GM19455 (cell line): ENCODE data around the gene TPCN1.

Experiments
- ATAC-seq: cut with Tn5 transposase; IDR thresholded peaks from one replicate; pipeline ENCODE4 v1.9.1; 2021; ENCODE audit not compliant: unreplicated experiment

The TPCN1 gene

GRCh38 chr12:113221181-113221996 is at the start of gene TPCN1:
TPCN1 (plus strand) TSS chr12:113221464; CDS start chr12:113226853, 5,389 bp downstream.
- ATAC-seq: peak; percentile 89

DNA sequence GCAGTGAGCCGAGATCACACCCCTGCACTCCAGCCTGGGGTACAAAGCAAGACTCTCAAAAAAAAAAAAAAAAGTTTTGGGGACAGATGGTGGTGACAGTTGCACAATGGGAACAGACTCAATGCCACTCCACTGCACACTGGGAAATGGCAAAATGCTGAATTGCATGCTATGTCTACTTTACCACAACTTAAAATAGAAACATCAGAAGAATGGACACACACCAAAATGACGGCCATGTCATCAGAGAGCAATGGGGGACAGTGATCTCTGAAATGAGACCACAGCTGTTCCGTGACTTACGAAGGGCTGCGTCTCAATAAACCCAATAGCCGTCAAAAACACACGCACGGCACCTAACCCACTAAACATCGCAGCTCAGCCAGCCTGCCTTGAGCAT is 49.7 kb upstream of the TPCN1 start:
- ATAC-seq: no peak

DNA sequence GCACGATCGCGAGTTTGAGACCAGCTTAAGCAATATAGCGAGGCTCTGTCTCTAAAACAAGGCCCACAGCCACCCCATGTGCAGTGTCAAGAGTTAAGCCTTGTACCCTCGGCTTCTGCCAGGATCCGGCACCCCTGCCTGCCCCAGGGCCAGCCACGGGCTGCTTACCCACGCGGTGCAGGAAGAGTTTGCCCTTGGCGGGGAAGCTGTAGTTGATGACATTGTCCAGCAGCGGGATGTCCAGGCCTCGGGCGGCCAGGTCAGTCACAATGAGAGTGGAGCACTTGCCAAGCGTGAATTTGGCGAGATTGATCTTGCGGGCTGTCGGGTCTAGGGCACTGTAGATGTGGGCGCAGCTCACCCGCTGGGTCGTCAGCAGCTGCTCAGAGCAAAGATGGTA is 49.1 kb upstream of the TPCN1 start:
- ATAC-seq: no peak

- ATAC-seq: no peak
These were observed 48.1 kb upstream of the TPCN1 start for GRCh38 chr12:113173081-113173698.

DNA sequence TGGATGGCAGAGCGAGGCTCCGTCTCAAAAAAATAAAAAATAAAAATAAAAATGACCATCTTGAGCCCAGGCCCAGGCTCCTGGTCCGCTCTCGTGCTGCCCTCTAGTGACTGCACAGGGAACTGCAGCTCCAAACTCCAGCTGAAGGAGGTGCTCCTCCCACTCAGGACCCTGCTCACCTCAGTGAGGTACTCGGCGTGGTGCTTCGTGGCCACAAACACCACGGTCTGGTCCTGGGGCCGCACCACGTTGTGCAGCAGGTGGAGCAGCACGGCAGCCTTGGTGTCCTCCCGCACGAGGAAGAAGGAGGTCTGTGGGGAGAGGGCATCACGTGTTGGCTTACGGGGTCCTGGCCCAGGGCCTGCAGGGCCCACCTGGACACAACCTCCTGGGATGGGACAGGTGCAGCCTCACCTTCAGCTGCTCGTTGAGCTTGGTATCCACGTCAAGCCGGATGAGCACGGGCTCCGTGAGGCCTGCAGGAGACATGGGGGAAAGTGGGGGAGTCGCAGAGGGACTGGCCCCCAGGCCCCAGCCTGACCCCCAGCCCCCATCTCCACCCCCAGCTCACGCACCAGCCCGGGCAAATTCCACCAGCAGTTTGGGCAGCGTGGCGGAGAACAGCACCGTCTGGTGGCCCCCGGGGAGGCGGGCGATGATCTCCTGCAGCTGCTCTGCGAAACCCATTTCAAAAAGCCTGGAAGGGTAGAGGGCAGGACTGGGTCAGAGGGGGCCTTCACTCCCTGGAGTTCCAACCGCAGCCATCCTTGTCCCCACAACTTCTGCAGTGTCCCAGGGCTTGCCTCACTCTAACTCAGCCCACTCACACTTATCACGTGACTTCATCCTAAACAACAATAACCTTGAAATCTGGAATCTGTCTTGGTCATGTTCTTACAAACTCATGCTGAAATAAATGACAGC is 46.5 kb upstream of the TPCN1 start:
- no peak for ATAC-seq

GRCh38 chr12:113179023-113179422 is 42.2 kb upstream of the TPCN1 start:
- no peak for ATAC-seq

DNA sequence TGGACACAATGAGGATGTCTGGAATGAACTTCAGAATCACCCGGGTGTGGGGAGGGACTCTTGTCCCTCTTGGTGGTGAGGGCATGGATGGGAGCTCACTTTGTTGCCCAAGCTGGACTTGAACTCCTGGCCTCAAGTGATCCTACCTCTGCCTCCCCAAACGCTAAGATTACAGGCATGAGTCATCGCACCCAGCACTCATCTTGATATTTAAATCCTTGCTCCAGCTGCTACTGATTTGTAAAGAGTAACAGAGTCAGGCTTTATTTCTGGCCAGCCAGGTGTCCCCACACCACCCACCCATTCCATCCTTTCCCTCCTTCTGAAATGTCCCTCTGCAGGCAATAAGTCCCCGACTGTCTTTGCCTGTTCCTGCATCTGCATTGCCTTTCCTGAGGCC is 40.9 kb upstream of the TPCN1 start:
- ATAC-seq: no peak

GRCh38 chr12:113181975-113182374 is 39.3 kb upstream of the TPCN1 start:
- no peak for ATAC-seq

DNA sequence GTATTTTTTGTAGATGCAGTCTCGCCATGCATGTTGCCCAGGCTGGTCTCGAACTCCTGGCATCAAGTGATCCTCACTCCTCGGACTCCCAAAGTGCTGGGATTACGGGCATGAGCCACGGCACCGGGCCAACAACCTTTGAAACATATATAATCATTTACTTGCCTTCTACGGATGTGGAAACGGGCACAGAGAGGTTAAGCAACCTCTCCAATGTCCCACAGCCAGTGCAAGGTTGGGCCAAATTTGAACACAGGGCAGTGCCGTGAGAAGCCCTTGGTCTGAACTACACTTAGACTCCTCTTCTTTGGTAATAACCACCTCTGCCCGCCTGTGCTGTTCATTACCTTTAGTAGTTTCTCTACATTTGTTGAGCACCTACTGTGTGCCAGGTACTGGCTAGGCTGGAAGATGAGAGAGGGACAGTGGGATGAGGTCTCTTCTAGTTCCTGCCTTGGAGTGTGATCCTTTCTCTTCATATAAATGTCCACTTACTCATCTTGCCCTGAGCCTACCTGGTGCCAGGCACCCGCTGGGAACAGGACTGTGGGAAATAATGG is 38.2 kb upstream of the TPCN1 start:
- ATAC-seq: no peak

GRCh38 chr12:113184098-113184899 is 37.0 kb upstream of the TPCN1 start:
- ATAC-seq: peak; percentile 50

DNA sequence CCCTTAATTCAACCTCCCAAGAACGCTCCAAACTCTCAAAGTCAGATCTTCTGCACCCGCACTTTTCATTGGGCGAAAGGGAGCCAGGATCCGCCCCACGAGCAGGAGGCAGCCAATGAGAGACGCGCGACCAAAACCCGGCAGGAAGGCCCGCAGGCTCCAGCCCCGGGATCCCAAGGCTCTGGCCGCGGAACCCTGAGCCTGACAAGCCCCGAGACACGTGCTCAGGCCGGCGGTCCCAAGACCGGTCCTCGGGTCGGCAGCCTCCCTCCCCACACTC is 36.4 kb upstream of the TPCN1 start:
- ATAC-seq: peak; percentile 78

DNA sequence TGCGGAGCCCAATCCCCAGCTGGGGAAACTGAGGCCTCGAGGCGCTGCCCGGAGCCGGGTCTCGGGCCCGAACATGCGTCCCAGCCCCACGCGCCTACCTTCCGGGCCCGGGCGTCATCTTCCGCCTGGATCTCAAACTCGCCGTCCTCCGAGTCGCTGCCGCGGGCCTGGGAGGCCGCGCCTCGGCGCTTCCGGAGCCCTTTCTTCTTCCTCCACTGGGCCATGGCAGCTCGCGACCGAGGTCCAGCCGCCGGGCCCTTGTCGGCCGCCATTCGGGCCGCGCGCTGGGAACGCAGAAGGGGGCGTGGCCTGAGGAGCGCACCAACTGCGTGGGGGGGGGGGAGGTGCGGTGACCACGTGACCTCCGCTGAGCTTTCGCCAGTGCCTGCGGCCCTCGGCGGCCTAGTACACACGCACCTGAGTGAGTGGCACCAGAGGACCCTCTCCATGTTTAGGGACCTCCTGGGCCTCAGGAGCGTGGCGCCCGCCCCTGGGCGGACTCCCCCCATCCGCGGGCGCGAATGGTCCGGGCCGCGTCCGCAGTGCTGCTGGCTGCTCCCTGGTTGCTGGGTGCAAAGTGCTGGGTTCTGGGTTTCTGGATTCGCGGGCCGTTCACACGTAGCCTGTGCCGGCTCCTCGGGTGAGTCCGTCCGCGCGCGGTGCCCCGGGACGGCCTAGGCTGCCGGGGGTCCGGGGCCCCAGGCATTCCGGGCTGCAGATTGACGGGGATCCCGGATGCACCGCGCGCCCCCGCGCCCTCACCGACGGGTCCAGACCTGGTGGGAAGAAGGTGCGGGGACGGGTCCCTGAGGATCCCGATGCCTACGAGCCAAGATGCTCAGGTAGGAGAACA is 35.9 kb upstream of the TPCN1 start, which contains the start of the genes DDX54 and RITA1:
Gene DDX54, minus strand, starts transcription at position 299 of the 853 bp plus-strand sequence. Its CDS starts 27 bp downstream, at position 272.
Gene RITA1, plus strand, starts transcription at position 542 of the 853 bp plus-strand sequence. CDS start 1,026 bp downstream, outside the sequence.
- peak; percentile 50 for ATAC-seq

DNA sequence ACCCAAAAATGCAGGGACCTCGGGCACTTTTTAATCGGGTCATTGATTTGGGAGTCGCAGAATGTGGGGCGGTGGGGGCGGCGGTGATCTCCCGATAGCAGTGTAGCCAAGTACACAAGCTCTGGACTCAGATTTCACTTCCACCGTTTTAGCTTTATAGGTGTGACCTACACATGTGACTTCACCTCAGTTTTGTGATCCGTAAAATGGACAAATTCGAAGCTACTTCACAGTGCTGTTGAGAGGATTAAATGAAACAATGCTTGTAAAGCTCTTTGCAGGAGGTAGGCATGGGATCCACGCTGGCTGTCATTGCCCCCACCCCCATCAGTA is 35.3 kb upstream of the TPCN1 start:
- ATAC-seq: no peak

DNA sequence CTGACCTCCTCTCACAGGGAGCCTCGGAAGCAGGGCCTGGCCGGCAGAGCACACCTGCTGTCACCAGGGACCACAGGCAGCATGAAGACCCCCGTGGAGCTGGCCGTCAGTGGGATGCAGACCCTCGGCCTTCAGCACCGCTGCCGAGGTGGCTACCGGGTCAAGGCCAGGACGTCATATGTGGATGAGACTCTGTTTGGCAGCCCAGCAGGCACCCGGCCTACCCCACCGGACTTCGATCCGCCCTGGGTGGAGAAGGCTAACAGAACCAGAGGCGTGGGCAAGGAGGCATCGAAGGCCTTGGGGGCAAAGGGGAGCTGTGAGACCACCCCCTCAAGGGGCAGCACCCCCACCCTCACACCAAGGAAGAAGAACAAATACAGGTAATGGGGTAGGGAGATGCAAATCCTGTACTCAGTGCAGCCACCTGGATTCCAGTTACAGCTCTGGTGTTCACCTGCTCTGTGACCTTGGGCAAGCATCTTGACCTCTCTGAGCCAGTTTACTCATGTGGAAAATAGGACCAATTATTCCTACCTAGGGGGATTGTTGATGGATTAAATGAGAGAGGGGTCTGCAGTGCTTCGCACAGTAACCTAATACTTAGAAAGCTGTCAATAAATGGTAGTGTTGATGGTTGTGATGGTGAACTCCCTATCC is 34.5 kb upstream of the TPCN1 start:
- ATAC-seq: no peak

- ATAC-seq: no peak
These were observed 31.9 kb upstream of the TPCN1 start for GRCh38 chr12:113189361-113189760.

DNA sequence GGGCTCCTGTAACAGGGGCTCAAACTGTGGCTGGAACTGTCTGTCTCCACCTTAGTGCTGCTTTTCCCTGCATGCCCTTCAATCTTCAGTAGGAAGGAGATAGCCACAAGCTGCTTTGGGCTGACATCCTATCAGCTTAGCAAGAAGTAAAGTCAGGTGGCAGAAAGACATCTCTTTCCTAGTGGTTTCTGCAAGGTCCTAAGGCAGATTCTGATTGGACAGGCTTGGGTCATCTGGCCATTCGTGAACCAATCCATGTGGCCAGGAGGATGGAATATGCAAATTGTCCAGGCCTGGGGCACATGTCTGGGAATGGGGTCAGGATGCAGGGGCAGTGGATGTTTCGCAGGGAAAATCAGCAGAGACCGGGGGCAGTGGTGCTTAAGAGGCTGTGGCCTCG is 30.5 kb upstream of the TPCN1 start:
- ATAC-seq: no peak

DNA sequence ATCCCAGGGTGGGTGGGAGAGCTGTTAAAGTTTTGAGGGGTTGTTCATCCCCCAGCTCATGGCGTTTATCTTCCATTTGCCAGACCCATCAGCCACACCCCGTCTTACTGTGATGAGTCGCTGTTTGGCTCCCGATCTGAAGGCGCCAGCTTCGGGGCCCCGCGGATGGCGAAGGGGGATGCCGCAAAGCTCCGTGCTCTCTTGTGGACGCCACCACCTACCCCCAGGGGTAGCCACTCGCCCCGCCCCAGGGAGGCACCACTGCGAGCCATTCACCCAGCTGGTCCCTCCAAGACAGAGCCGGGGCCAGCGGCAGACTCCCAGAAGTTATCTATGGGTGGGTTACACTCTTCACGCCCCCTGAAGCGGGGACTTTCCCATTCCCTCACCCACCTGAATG is 30.0 kb upstream of the TPCN1 start:
- no peak for ATAC-seq

- no peak for ATAC-seq
These were observed 26.3 kb upstream of the TPCN1 start for GRCh38 chr12:113194971-113195391.

GRCh38 chr12:113195598-113195997 is 25.7 kb upstream of the TPCN1 start:
- no peak for ATAC-seq
